HEK293 (cell line): Measurements from ENCODE around the gene POU2F2.
A peak's percentile ranks its signal among the peaks of the same experiment; 100 is the strongest.

ENCODE experiments used
- CTCF ChIA-PET: fragments of 350-600 bp; formaldehyde crosslinking; extraction: SDS; loops from one replicate; lab custom pipeline; 2021; ENCODE audit warnings: antibody characterized with exemption; lab: Yijun Ruan, JAX
- POLR2A ChIA-PET: fragments of 300-600 bp; formaldehyde crosslinking; extraction: SDS; loops from one replicate; lab custom pipeline; 2020; ENCODE audit warnings: antibody characterized with exemption, inconsistent platforms; lab: Yijun Ruan, JAX
- H3K27ac ChIP-seq: fragments of 200-500 bp; sonication (Bioruptor generic); 2 replicates; pipeline ENCODE4 v1.5.1; 2014; ENCODE audit warnings: low read depth, low read length, control low read depth, inconsistent platforms; ENCODE audit errors: extremely low read depth
- H3K36me3 ChIP-seq, 2 experiments: fragments of 200-500 bp in 1 of 2; sonication (Bioruptor generic) in 1 of 2; 1 replicate in 1 of 2; 2 replicates in 1 of 2; pipeline ENCODE4 v1.5.1; 2014 to 2017; ENCODE audit warnings: inconsistent platforms in 2 of 2, low read length in 2 of 2; ENCODE audit not compliant: control insufficient read depth in 2 of 2, insufficient read depth in 1 of 2
- H3K4me1 ChIP-seq: fragments of 200-500 bp; sonication (Bioruptor generic); 2 replicates; pipeline ENCODE4 v1.5.1; 2014; ENCODE audit warnings: mild to moderate bottlenecking, low read length, inconsistent platforms; ENCODE audit not compliant: control insufficient read depth, insufficient read depth
- H3K4me3 ChIP-seq: 2 replicates; pipeline ENCODE4 v1.5.1; 2011; ENCODE audit warnings: low read depth, mild to moderate bottlenecking, control low read depth, low read length, moderate library complexity
- H3K9me3 ChIP-seq: fragments of 200-500 bp; sonication (Bioruptor generic); 2 replicates; pipeline ENCODE4 v1.5.1; 2014; ENCODE audit warnings: low read depth, low read length, inconsistent platforms; ENCODE audit not compliant: control insufficient read depth, insufficient read depth
- BCL11A ChIP-seq: fragments of 450-650 bp; formaldehyde crosslinking; IDR thresholded peaks from 2 replicates; pipeline ENCODE4 v1.5.1; 2016; ENCODE audit warnings: low read depth, missing biosample characterization, missing genetic modification characterization
- GFI1B ChIP-seq: fragments of 450-650 bp; formaldehyde crosslinking; IDR thresholded peaks from 2 replicates; pipeline ENCODE4 v1.5.1; 2016; ENCODE audit warnings: missing biosample characterization, missing genetic modification characterization
- HOXD13 ChIP-seq: sonication (generic); formaldehyde crosslinking; IDR thresholded peaks from 2 replicates; pipeline ENCODE4 v1.8.0; 2022; ENCODE audit warnings: missing genetic modification reagents, borderline replicate concordance
- KLF10 ChIP-seq: fragments of 450-650 bp; IDR thresholded peaks from 2 replicates; pipeline ENCODE4 v1.5.1; 2018; ENCODE audit warnings: missing biosample characterization, mild to moderate bottlenecking, missing genetic modification characterization
- KLF8 ChIP-seq: fragments of 450-650 bp; formaldehyde crosslinking; IDR thresholded peaks from 2 replicates; pipeline ENCODE4 v1.5.1; 2016; ENCODE audit warnings: missing biosample characterization, missing genetic modification characterization
- MYNN ChIP-seq: fragments of 450-650 bp; formaldehyde crosslinking; IDR thresholded peaks from 2 replicates; pipeline ENCODE4 v1.5.1; 2016; ENCODE audit warnings: missing biosample characterization, missing genetic modification characterization, borderline replicate concordance
- REST ChIP-seq: fragments of 450-650 bp; formaldehyde crosslinking; IDR thresholded peaks from 2 replicates; pipeline ENCODE4 v1.5.1; 2016; ENCODE audit warnings: missing biosample characterization, missing genetic modification characterization
- SCRT2 ChIP-seq: fragments of 450-650 bp; formaldehyde crosslinking; IDR thresholded peaks from 2 replicates; pipeline ENCODE4 v1.5.1; 2016; ENCODE audit warnings: missing biosample characterization, missing genetic modification characterization
- ZBTB21 ChIP-seq: fragments of 450-650 bp; formaldehyde crosslinking; IDR thresholded peaks from 2 replicates; pipeline ENCODE4 v1.5.1; 2017; ENCODE audit warnings: missing biosample characterization, missing genetic modification characterization
- ZBTB7A ChIP-seq: fragments of 450-650 bp; formaldehyde crosslinking; IDR thresholded peaks from 2 replicates; pipeline ENCODE4 v1.5.1; 2016; ENCODE audit warnings: low read depth, missing biosample characterization, missing genetic modification characterization
- ZNF146 ChIP-seq: fragments of 450-650 bp; formaldehyde crosslinking; IDR thresholded peaks from 2 replicates; pipeline ENCODE4 v1.5.1; 2016; ENCODE audit warnings: missing biosample characterization, missing genetic modification characterization
- ZNF341 ChIP-seq: fragments of 450-650 bp; formaldehyde crosslinking; IDR thresholded peaks from 2 replicates; pipeline ENCODE4; 2016; ENCODE audit warnings: low read depth, missing biosample characterization, missing genetic modification characterization
- ZNF354C ChIP-seq: fragments of 450-650 bp; formaldehyde crosslinking; IDR thresholded peaks from 2 replicates; pipeline ENCODE4 v1.5.1; 2016; ENCODE audit warnings: missing biosample characterization, missing genetic modification characterization, low read depth, borderline replicate concordance
- ZNF404 ChIP-seq: fragments of 450-650 bp; formaldehyde crosslinking; IDR thresholded peaks from 2 replicates; pipeline ENCODE4 v1.5.1; 2017; ENCODE audit warnings: missing biosample characterization, missing genetic modification characterization
- ZNF433 ChIP-seq: fragments of 450-650 bp; formaldehyde crosslinking; IDR thresholded peaks from 2 replicates; pipeline ENCODE4 v1.5.1; 2016; ENCODE audit warnings: missing biosample characterization, missing genetic modification characterization, low read depth
- ZNF473 ChIP-seq: fragments of 450-650 bp; formaldehyde crosslinking; IDR thresholded peaks from 2 replicates; pipeline ENCODE4 v1.5.1; 2017; ENCODE audit warnings: missing biosample characterization, missing genetic modification characterization
- ZNF529 ChIP-seq: fragments of 450-650 bp; formaldehyde crosslinking; IDR thresholded peaks from 2 replicates; pipeline ENCODE4 v1.5.1; 2017; ENCODE audit warnings: missing genetic modification characterization, missing biosample characterization; ENCODE audit not compliant: insufficient replicate concordance
- ZNF530 ChIP-seq: fragments of 450-650 bp; formaldehyde crosslinking; IDR thresholded peaks from 2 replicates; pipeline ENCODE4 v1.5.1; 2016; ENCODE audit warnings: low read depth, missing biosample characterization, missing genetic modification characterization
- ZNF558 ChIP-seq: fragments of 450-650 bp; formaldehyde crosslinking; IDR thresholded peaks from 2 replicates; pipeline ENCODE4 v1.5.1; 2016; ENCODE audit warnings: missing biosample characterization, missing genetic modification characterization
- ZNF677 ChIP-seq: fragments of 450-650 bp; IDR thresholded peaks from 2 replicates; pipeline ENCODE4 v1.5.0; 2018; ENCODE audit warnings: missing biosample characterization, mild to moderate bottlenecking, missing genetic modification characterization, moderate library complexity

POU2F2 gene

GRCh38 chr19:42125536-42125935, 6.7 kb downstream of the POU2F2 start:
- ChIA-PET POLR2A (interaction anchor here (0.5 kb wide), 1 partner anchor 179 kb away, joined by 4 read pairs; no protein-coding TSS in a partner anchor), CTCF (interaction anchor here (0.6 to 12.3 kb wide), 16 partner anchors 11 to 315 kb away, joined by 3 to 122 read pairs (median 4); no protein-coding TSS in a partner anchor)
- H3K4me3 ChIP-seq: no peak overlapping the region
- H3K9me3 ChIP-seq: peaks cover 3% of the 10 kb centered on the region; the same call in 1 of the 2 replicates
- H3K36me3 ChIP-seq: no peaks in the 10 kb centered on the region
- TF ChIP-seq MYNN (tag by site-specific recombination): no peak
- no peak for TF ChIP-seq KLF10 (tag by site-specific recombination)
- TF ChIP-seq HOXD13 (CRISPR knock-in tag): no peak
- TF ChIP-seq BCL11A (tag by site-specific recombination): no peak
- no peak for TF ChIP-seq KLF8
- no peak for TF ChIP-seq ZNF677 (tag by site-specific recombination)
- TF ChIP-seq ZNF433 (tag by site-specific recombination): no peak
- no peak for TF ChIP-seq ZNF354C
- TF ChIP-seq ZNF341: no peak
- TF ChIP-seq ZBTB7A (tag by site-specific recombination): no peak
- no peak for TF ChIP-seq ZNF529 (tag by site-specific recombination)
- TF ChIP-seq GFI1B: no peak
- TF ChIP-seq ZBTB21 (tag by site-specific recombination): no peak
- TF ChIP-seq ZNF473 (tag by site-specific recombination): no peak
- H3K4me1 ChIP-seq: no peaks in the 10 kb centered on the region
- H3K27ac ChIP-seq: no peak overlapping the region

- Histone ChIP-seq H3K27ac (no peak overlapping the region), H3K4me3 (no peak overlapping the region), H3K4me1 (no peaks in the 10 kb centered on the region), H3K9me3 (peaks cover 3% of the 10 kb centered on the region; the same call in 1 of the 2 replicates), H3K36me3 (no peaks in the 10 kb centered on the region)
- ChIA-PET POLR2A (interaction anchor here (0.6 to 1.6 kb wide), 4 partner anchors 11 to 489 kb away, joined by 3 to 8 read pairs (median 4); no protein-coding TSS in a partner anchor), CTCF (interaction anchor here (0.5 to 12.3 kb wide), 19 partner anchors 8 to 1105 kb away, joined by 3 to 122 read pairs (median 5); partner anchors contain the start of gene POU2F2)
- TF ChIP-seq SCRT2 (tag by site-specific recombination): peak; percentile 49; the same call in 1 of the 2 replicates
- TF ChIP-seq ZNF146 (tag by site-specific recombination): peak; percentile 68; the same call in 1 of the 2 replicates
- no peak for TF ChIP-seq ZNF404 (tag by site-specific recombination)
Observed at GRCh38 chr19:42124386-42124901, 7.8 kb downstream of the POU2F2 start.

- H3K27ac ChIP-seq: no peak overlapping the region
- TF ChIP-seq SCRT2 (tag by site-specific recombination) (no peak), REST (peak; percentile 88), ZNF530 (tag by site-specific recombination) (no peak), ZNF558 (tag by site-specific recombination) (no peak)
- no peak overlapping the region for H3K4me3 ChIP-seq
- H3K9me3 ChIP-seq: peaks cover 3% of the 10 kb centered on the region; the same call in 1 of the 2 replicates
- H3K36me3 ChIP-seq: no peaks in the 10 kb centered on the region
- ChIA-PET CTCF (interaction anchor here (0.6 to 12.3 kb wide), 11 partner anchors 9 to 314 kb away, joined by 3 to 122 read pairs (median 6); partner anchors contain the start of gene POU2F2), POLR2A (interaction anchor here (1.6 kb wide), 1 partner anchor 10 kb away, joined by 5 read pairs; no protein-coding TSS in a partner anchor)
- H3K4me1 ChIP-seq: no peaks in the 10 kb centered on the region
Observed at GRCh38 chr19:42123765-42124164, 8.5 kb downstream of the POU2F2 start.
